HG03460 (cell line): Measurements from ENCODE around the gene BAG5.
"Not testable (repeated sequence)": the region's sequence is repeated elsewhere in the genome, so short reads cannot be mapped to it uniquely, and the experiment has no call there.

Source experiments
- ATAC-seq: cut with Tn5 transposase; IDR thresholded peaks from one replicate; pipeline ENCODE4 v1.9.1; 2021; ENCODE audit not compliant: unreplicated experiment

The BAG5 gene

DNA sequence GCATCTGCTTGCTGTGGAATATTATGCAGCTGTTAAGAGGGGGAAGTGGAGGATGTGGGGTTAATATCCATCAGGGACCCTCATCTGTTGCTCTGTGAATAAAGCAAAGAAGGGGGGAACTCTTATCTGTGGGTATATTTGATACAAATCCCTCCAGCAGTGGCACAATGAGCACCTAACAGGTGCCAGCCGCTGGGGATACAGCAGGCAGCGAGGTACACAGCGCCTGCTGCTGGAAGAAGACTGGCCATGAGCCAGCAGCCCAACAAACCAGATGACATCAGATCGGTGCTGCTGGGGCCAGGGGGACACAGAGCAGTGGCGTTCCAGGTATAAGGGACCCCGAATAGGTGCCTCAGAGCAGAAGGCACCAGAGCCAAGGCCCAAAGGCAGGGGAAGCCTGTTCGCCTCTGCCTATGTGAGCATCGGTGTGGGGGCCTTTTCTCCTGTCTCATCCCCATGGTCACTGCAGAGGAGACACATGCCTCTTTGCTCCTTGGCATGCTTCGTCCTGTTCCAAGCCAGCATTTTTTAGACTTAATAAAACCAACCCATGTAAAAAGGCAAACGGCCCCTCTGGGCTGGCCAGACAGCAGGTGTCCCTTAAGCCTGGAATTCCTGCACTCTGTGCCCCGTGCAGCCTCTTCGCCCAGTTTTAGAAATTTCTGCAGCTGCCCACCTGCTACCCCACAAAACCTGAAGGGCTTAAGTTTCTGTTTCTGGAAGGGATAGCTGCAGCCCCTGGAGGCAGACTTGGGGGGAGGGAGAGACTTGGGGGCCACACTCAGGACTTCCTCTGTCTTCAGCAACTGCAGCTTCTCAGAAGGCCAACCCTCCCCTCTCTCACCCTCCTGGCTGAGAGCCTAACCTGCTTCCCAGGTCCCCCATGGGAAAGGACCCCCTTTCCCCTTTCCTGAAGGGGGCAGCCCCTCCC is 38.2 kb downstream of the BAG5 start:
- no peak for ATAC-seq

- ATAC-seq, result no peak
These were observed 38.9 kb downstream of the BAG5 start for GRCh38 chr14:103523575-103523954.

DNA sequence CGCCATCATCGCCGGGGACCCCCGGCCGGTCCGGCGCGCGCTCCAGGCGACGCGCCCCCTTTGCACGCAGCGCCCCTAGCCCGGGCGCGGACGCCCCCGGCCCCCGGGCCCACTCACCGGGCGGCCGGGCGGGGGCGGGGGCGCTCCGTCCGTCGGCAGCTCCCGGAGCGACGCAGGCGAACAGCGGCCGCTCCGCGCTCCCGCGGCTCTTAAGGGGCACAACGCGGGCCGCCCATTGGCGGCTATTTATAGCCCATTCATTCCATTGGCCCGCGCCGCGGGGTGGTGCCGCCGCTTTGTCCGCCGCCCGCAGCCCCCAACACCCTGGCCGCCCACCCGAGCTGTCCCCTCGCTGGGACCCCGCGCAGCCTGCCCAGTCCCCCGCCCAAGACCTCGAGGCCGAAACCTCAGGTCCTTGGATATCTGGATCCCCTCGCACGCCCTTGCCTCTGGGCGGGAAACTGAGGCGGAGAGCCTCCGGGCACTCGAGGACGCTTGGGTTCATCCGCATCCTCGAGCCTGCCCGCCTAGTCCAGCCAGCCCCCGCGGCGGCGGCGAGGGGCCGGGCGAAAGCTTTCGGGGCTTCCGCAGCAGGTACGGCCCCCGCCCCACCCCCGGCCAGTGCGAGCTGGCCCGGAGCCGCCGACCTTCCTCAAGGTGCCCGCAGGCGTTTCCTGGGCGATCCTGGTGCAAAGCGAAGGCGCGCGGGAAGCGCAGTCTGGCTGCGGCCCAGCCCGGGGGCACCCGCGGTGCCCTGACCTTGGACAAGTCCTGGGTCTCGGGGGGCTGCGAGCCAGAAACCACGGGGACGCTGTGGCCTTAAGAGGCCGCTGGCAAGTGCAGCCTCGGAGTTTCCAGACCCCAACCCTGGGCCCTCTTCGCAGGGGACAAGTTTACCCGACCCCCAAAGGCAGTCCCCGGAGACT is 39.5 kb downstream of the BAG5 start, which contains the start of gene CKB:
Gene CKB, minus strand, starts transcription at position 182 of the 926 bp plus-strand sequence. CDS start 337 bp downstream, outside the sequence.
- no peak for ATAC-seq

DNA sequence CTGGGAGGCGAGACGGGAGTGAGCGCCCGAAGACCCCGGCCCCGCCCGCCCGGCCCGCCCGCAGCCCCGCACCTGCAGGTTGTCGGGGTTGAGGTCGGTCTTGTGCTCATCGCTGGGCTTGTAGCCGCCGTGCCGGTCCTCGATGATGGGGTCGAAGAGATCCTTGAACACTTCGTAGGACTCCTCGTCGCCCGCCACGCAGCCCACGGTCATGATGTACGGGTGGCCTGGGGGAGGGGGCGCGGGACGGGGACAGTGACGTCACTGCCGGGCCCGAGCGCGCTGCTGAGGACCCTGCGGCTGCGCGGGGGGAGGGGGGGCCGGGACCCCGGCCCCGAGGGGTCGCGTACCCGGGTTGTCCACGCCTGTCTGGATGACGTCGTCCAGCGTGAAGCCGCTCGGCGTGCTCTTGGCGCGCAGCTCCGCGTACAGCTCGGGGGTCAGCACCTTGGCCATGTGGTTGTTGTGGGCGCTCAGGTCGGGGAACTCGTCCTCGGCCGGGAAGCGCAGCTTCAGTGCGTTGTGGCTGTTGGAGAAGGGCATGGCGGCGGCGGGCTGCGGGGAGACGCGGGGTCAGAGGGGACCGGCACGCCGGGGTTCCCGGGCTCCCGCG is 40.4 kb downstream of the BAG5 start:
- no peak for ATAC-seq

GRCh38 chr14:103521438-103521950 is 41.0 kb downstream of the BAG5 start:
- no peak for ATAC-seq

GRCh38 chr14:103520657-103521437 is 41.6 kb downstream of the BAG5 start:
- ATAC-seq, result no peak

DNA sequence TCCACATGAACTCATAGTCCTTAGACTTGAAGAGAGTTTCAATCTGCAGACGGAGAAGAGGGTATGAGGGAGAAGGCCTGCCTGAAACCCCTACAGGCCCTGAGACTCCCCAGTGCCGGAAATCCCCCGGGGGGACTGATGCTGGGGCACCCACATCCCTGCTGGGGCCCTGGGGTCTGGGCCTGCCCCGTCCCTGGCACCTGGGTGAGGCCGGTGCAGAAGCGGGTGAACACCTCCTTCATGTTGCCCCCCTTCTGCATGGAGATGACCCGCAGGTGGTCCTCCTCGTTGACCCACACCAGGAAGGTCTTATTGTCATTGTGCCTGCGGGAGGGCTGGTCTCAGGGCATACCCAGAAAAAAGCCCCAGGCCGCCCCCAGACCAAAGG is 42.2 kb downstream of the BAG5 start:
- ATAC-seq, result no peak

GRCh38 chr14:103519837-103520212 is 42.6 kb downstream of the BAG5 start:
- ATAC-seq, result no peak

DNA sequence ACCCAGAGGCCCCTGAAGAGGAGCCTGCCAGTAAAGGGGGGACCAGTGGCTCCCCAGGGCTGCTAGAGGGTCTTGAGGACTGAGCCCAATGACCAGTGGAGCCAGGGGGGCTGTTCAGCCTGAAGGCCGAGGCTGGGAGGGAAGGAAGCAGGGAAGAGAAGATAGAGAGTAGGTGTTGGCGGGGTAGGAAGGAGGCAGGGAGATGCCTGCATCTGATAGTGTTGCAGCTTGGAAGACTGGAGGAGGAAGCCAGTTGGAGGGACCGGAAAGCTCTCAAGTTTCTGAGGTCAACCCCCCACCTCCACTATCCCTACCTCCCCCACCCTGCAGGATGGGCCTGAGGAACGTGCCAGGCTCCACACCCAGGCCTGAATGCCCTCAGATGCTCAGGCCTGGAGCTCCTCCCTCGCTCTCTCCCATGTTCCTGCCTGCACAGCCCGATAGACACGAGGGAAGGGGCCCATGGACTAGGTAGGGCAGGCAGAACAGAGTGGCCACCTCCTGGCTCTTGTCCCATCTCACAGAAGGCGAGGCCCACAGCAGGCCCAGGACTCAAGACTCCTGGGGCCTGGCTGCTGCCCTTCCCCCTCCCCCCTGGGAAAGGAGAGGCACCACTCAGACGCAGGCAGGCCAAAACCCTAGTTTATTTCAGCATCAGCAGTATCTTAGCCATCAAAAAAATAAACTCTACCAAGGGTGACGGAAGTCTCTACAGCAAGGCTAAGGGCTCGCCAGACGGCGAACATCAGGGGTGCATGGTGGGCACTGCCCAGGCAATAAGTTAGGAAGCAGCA is 43.2 kb downstream of the BAG5 start:
- ATAC-seq, result no peak

DNA sequence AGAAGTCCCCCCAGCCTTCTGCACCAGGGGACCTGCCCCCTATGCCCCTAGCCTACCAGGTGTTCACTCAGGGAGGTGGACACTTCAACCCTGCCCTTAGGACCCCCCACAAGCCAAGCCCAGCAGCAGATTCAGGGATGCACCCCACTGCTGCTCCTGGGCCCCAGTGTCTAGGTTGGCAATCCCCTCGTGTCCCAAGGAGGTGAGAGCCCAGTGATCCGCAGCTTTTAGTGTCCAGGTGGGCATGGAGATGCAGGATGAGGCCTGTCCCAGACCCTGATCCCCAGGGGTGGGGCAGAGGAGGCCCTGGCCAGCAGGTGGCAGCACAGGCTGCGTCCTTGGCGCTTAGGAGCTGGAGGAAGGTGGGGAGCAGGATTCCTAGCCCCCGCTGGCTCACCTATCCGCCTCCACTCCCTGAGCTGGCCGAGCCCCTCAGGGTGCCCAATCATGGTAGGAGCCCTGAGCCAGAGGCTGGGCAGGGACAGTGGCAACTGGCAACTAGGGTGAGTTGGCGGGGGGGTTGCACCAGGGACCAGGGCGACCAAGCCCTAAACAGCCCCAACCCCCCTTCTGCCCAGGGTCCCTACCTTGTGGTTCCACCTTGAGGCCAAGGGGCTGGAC is 43.9 kb downstream of the BAG5 start:
- no peak for ATAC-seq

DNA sequence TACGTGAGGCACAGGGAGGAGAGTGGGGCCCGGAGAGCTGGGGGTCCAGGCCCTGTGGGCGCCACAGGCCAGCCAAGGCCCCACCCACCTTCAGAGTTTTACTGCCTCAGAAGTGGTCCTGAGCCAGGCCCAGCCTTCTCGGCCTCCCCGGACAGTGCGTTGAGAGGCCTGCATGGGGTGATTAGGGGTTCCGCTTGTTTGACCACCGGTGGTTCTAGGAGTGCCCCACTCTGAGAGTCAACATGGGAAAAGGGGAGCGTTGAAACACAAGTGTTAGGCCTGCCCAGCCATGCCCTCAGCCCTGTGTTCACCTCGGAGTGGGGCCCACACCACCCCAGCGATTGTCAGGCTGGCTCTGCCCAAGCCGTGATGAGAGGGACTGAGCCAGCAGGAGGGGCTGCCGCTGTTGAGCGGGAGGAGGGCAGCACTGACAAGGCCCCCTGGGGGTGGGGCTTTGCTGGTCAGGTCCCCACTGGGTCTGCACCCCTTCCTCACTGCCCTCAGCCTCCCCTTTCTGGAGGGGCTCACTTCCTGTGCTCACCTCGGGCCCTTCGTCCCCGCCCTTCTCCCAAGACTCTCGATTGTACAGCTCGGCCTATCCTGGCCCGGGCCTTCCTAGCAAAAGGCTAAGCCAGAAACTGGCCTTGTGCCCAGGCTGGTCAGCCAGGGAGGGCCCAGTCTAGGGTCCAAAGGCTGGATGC is 44.6 kb downstream of the BAG5 start:
- no peak for ATAC-seq

GRCh38 chr14:103517174-103517566 is 45.3 kb downstream of the BAG5 start:
- no peak for ATAC-seq

GRCh38 chr14:103516426-103517173 is 45.9 kb downstream of the BAG5 start:
- no peak for ATAC-seq

DNA sequence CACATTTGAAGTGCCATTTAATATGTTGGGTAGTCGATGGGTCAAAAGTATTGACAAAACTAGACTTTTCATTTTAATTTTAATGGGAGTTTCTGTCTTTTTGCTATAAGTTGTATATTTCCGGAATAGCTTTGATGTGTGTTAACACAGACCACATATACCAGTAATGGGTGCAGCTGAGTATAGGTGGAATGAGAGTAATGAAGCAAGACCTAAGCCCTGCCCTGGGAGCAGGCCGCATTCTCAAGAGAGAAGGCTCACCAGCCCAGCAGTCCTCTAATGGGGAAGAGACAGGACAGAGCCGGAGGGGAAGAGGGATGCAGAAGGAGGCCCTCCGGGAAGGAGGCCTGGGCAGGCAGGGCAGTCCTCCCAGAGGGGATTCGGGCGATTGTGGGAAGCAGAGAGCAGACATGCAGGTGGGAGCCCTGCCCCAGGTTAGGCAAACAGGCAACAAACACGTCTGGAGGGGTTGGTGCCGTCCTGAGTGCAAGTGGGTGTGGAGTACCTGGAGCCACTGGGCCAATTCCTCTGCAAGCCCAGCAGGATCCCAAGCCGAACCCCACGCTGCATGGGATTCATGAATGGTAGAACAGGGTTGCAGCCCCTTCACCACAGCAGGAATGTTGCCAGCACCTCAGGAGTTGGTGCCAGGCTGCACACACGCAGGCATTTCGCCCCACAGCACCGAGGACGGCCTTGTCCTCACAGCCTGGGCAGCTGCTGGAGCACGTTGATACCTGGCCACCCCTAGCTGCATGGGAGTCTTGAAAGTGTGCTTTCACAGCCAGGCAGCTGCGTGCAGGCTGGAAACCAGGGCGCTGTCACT is 47.6 kb downstream of the BAG5 start:
- ATAC-seq, result no peak

DNA sequence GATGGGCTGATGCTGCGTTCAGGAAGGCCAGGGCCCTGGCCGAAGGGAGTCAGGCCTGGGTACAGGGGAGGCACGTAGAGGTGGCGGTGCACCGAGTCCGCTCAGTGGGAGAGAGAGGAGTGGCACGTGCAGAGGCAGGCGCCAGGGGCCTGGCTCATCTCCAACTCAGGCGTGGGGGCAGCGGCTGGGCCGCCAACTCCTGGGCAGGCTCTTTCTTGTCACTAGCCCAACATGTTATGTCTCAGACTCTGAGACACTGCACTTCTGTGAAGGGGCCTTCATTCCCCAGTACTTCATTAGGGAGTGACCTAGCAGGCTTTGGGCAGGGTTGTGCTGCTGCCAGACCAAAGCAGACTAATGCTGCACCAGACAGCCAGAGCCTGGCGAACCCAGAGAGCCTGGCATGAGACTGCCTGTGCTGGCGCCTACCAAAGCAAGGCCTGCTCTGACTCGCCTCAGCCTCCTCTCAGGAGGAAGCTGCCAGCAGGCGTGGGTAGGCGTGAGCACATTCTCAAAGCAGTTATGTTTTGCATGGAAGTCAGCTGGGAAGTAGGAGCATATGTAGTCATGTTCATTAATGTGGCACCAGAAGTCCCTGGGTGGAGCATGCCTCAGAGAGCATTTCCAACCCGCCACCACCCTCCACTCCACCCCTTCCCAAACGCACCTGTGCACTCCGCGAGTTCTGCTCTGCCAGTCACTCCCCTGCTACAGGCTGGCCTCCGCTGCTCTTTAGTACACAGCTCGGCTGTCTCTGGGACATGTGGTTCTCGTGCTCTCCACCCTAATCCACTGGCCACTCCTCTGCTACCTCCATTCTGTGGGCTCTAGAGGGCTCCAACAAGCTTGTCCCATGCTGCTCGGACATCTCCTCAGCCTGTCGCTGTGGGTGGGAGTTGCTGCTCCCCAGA is 49.5 kb downstream of the BAG5 start:
- ATAC-seq, result no peak

DNA sequence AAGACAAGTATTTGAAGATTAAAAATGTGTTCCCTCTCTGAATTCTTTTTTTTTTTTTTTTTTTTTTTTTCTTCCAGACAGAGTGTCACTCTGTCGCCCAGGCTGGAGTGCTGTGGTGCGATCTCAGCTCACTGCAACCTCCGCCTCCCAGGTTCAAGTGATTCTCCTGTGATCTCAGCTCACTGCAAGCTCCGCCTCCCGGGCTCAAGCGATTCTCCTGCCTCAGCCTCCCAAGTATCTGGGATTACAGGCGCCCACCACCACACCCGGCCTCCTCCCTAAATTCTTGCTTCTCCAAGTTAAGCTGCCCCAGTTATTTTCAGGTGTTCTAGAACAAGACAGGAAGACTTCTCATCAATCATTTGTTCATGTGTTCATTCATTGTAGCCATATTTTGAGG is 50.3 kb downstream of the BAG5 start:
- ATAC-seq, result not testable (repeated sequence)
